Liver (tissue), 9 donors: ENCODE data around the gene KCNT1. TPM values are rescaled to one million over a fixed set of nuclear protein-coding genes. Genes with fewer than 3 reads are reported as not detected.

Experiments
- DNase-seq: peaks from one replicate; pipeline ENCODE4 v3.0.0-alpha.2; 2017; ENCODE audit warnings: low spot score
- H3K27ac ChIP-seq, 2 donors: one replicate each; pipeline ENCODE4 v1.7.0; 2013; ENCODE audit warnings: inconsistent platforms in 2 of 2, low read length in 2 of 2, control low read depth in 1 of 2, low read depth in 1 of 2, mild to moderate bottlenecking in 1 of 2
- H3K27me3 ChIP-seq, 4 donors: one replicate each; pipeline versions ENCODE4 v1.6.1 to v1.7.0; 2013; ENCODE audit warnings: low read length in 3 of 4, inconsistent platforms in 1 of 4, mild to moderate bottlenecking in 1 of 4, moderate library complexity in 1 of 4; ENCODE audit not compliant: control insufficient read depth in 4 of 4, insufficient read depth in 4 of 4
- H3K36me3 ChIP-seq, 4 donors: one replicate each; pipeline versions ENCODE4 v1.6.1 to v1.7.0; 2013; ENCODE audit warnings: low read length in 3 of 4, mild to moderate bottlenecking in 3 of 4, low read depth in 1 of 4, moderate library complexity in 1 of 4; ENCODE audit not compliant: control insufficient read depth in 4 of 4, insufficient read depth in 3 of 4
- H3K4me1 ChIP-seq, 4 donors: one replicate each; pipeline versions ENCODE4 v1.6.1 to v1.7.0; 2013; ENCODE audit warnings: low read length in 3 of 4, mild to moderate bottlenecking in 3 of 4, moderate library complexity in 1 of 4; ENCODE audit not compliant: control insufficient read depth in 4 of 4, insufficient read depth in 4 of 4
- H3K4me3 ChIP-seq, 3 donors: one replicate each; pipeline versions ENCODE4 v1.6.1 to v1.7.0; 2013; ENCODE audit warnings: low read length in 3 of 3, control low read depth in 1 of 3, low read depth in 1 of 3, mild to moderate bottlenecking in 1 of 3
- H3K9ac ChIP-seq, 2 donors: one replicate each; pipeline ENCODE4 v1.7.0; 2013; ENCODE audit warnings: low read length in 2 of 2, mild to moderate bottlenecking in 2 of 2, moderate library complexity in 2 of 2, control low read depth in 1 of 2, low read depth in 1 of 2
- H3K9me3 ChIP-seq, 4 donors: one replicate each; pipeline versions ENCODE4 v1.6.1 to v1.7.0; 2013; ENCODE audit warnings: low read length in 3 of 4; ENCODE audit not compliant: control insufficient read depth in 4 of 4
- EGR1 ChIP-seq, 2 donors: IDR thresholded peaks; 2 replicates each; pipeline ENCODE4 v1.6.1; 2016 to 2018; ENCODE audit warnings: antibody characterized with exemption in 2 of 2, low read depth in 2 of 2
- FOXA1 ChIP-seq: IDR thresholded peaks from 2 replicates; pipeline ENCODE4 v1.6.1; 2016; ENCODE audit warnings: antibody characterized with exemption
- GABPA ChIP-seq, 2 donors: IDR thresholded peaks in 1 of 2; conservative IDR thresholded peaks in 1 of 2; 2 replicates each; pipeline ENCODE4 v1.6.1; 2016; ENCODE audit warnings: antibody characterized with exemption in 2 of 2, mild to moderate bottlenecking in 1 of 2, moderate library complexity in 1 of 2
- HNF4A ChIP-seq, 2 donors: conservative IDR thresholded peaks; 2 replicates each; pipeline ENCODE4 v1.6.1; 2016; ENCODE audit warnings: antibody characterized with exemption in 2 of 2, mild to moderate bottlenecking in 2 of 2
- HNF4G ChIP-seq: IDR thresholded peaks from 2 replicates; pipeline ENCODE4 v1.6.1; 2016; ENCODE audit warnings: antibody characterized with exemption
- JUND ChIP-seq, 2 donors: IDR thresholded peaks; 2 replicates each; pipeline ENCODE4 v1.6.1; 2016; ENCODE audit warnings: antibody characterized with exemption in 2 of 2
- NR2F2 ChIP-seq: IDR thresholded peaks from 2 replicates; pipeline ENCODE4 v1.6.1; 2016; ENCODE audit warnings: antibody characterized with exemption
- RAD21 ChIP-seq, 2 donors: IDR thresholded peaks; 2 replicates each; pipeline ENCODE4 v1.6.1; 2016; ENCODE audit warnings: antibody characterized with exemption in 2 of 2, mild to moderate bottlenecking in 2 of 2
- RXRA ChIP-seq, 2 donors: IDR thresholded peaks; 2 replicates each; pipeline ENCODE4 v1.6.1; 2017 to 2018; ENCODE audit warnings: antibody characterized with exemption in 2 of 2, mild to moderate bottlenecking in 1 of 2
- SP1 ChIP-seq: IDR thresholded peaks from 2 replicates; pipeline ENCODE4 v1.6.1; 2018; ENCODE audit warnings: antibody characterized with exemption, mild to moderate bottlenecking
- TAF1 ChIP-seq: conservative IDR thresholded peaks from 2 replicates; pipeline ENCODE4 v1.6.1; 2016; ENCODE audit warnings: antibody characterized with exemption, mild to moderate bottlenecking
- YY1 ChIP-seq: IDR thresholded peaks from 2 replicates; pipeline ENCODE4 v1.6.1; 2016; ENCODE audit warnings: antibody characterized with exemption, mild to moderate bottlenecking
- ZBTB33 ChIP-seq: IDR thresholded peaks from 2 replicates; pipeline ENCODE4 v1.6.1; 2016; ENCODE audit warnings: antibody characterized with exemption
- WGBS: extraction: QIAGEN DNeasy Blood & Tissue Kit; methylation state at CpG from one replicate; pipeline ENCODE4 v1.1.7; 2013; 5-methylcytosine and 5-hydroxymethylcytosine counted together
- polyA plus RNA-seq, 2 donors: library from polyadenylated mRNA; stranded (reverse) in 1 of 2; unstranded in 1 of 2; fragments of 200-250 nt in 1 of 2; fragments of >200 nt in 1 of 2; fragmentation: Nextera tagmentation in 1 of 2; extraction: Ambion mirVana in 1 of 2; gene quantifications; one replicate each; pipeline versions ENCODE4 v1.2.1 to v1.2.3, GENCODE V29; 2013 to 2015
- total RNA-seq, 2 donors: library from RNA; depleted of rRNA; stranded (reverse); fragments of >200 nt; gene quantifications; one replicate each; pipeline ENCODE4 v1.2.3, GENCODE V29; 2014
- TF ChIP-seq, protein P1 (sequence below): IDR thresholded peaks from 2 replicates; pipeline ENCODE4 v1.6.1; 2016; ENCODE audit warnings: antibody characterized with exemption
- TF ChIP-seq, protein P2 (sequence below): IDR thresholded peaks from 2 replicates; pipeline ENCODE4 v1.6.1; 2016; ENCODE audit warnings: antibody characterized with exemption, mild to moderate bottlenecking
- donor health status: healthy.
- donor health status: healthy.
- donor health status: healthy.
- donor health status: healthy.
- donor health status: healthy.

KCNT1 gene
- total and polyA plus RNA-seq, 4 donors: 0.08 TPM; not detected in 2

GRCh38 chr9:135727257-135727875, 25.4 kb downstream of the KCNT1 start:
- H3K27ac ChIP-seq: no peak overlapping the region
- H3K27me3 ChIP-seq: peaks cover 0 to 2% (median 0%) of the 10 kb centered on the region in 4 donors
- no peaks in the 10 kb centered on the region for H3K36me3 ChIP-seq
- no peak overlapping the region for H3K9ac ChIP-seq
- peaks cover 0 to 6% (median 5%) of the 10 kb centered on the region in 4 donors for H3K9me3 ChIP-seq
- no peak overlapping the region for H3K4me3 ChIP-seq
- DNase-seq: no peak
- no peaks in the 10 kb centered on the region for H3K4me1 ChIP-seq
- TF ChIP-seq EGR1 (IDR thresholded peaks at IDR 0.05; ENCODE audit: low read depth in 2 of 2): no peak
- TF ChIP-seq TAF1: no peak
- TF ChIP-seq, protein P1, sequence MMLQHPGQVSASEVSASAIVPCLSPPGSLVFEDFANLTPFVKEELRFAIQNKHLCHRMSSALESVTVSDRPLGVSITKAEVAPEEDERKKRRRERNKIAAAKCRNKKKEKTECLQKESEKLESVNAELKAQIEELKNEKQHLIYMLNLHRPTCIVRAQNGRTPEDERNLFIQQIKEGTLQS: no peak
- no peak for TF ChIP-seq FOXA1
- no peak for TF ChIP-seq SP1
- TF ChIP-seq JUND (IDR thresholded peaks at IDR 0.05): no peak
- no peak for TF ChIP-seq GABPA (IDR thresholded peaks at IDR 0.05 in 1 of 2, conservative IDR thresholded peaks at IDR 0.05 in 1 of 2)
- TF ChIP-seq HNF4G: no peak
- TF ChIP-seq ZBTB33: no peak
- no peak for TF ChIP-seq NR2F2
- TF ChIP-seq YY1: no peak
- no peak for TF ChIP-seq HNF4A (conservative IDR thresholded peaks at IDR 0.05)
- 53% methylated on average over 11 of the region's 11 CpGs for WGBS

DNA sequence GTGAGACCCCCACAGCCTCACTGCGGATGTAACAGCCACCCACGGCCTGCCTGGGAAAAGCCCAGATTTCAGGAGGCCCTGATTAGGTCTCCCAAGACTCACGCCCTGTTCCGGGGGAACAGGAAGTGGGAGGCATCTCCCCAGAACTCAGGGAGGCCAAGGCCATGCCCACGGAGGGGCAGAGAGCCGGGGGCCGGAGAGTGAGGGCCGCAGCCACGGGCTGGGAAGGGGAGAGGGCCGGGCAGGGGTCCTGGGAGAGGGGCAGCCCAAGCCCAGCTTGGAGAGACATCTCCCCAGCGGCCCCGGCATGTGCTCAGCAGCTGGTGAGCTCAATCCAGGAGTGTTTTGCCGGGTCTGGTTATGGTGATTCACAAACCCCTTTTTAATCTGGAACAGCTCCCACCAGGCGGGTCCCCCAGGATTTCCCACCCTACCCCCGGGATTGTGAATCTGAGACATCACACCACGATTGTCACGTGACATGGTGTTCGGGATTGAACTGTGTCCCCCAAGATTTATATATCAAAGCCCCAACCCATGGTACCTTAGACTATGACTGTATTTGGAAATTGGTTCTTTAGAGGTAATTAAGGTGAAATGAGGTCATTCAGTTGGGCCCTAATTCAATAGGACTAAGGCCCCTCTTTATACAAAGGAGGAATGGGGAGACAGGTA, 26.6 kb downstream of the KCNT1 start:
- 65% methylated on average over 18 of the region's 18 CpGs for WGBS
- TF ChIP-seq RAD21 (IDR thresholded peaks at IDR 0.05) (no peak), RXRA (IDR thresholded peaks at IDR 0.05) (no peak), FOXA1 (no peak), EGR1 (IDR thresholded peaks at IDR 0.05; ENCODE audit: low read depth in 2 of 2) (no peak), ZBTB33 (no peak), HNF4G (no peak), GABPA (IDR thresholded peaks at IDR 0.05 in 1 of 2, conservative IDR thresholded peaks at IDR 0.05 in 1 of 2) (no peak), JUND (IDR thresholded peaks at IDR 0.05) (no peak), HNF4A (conservative IDR thresholded peaks at IDR 0.05) (no peak), SP1 (no peak)
- TF ChIP-seq, protein P1: no peak
- TF ChIP-seq, protein P2, sequence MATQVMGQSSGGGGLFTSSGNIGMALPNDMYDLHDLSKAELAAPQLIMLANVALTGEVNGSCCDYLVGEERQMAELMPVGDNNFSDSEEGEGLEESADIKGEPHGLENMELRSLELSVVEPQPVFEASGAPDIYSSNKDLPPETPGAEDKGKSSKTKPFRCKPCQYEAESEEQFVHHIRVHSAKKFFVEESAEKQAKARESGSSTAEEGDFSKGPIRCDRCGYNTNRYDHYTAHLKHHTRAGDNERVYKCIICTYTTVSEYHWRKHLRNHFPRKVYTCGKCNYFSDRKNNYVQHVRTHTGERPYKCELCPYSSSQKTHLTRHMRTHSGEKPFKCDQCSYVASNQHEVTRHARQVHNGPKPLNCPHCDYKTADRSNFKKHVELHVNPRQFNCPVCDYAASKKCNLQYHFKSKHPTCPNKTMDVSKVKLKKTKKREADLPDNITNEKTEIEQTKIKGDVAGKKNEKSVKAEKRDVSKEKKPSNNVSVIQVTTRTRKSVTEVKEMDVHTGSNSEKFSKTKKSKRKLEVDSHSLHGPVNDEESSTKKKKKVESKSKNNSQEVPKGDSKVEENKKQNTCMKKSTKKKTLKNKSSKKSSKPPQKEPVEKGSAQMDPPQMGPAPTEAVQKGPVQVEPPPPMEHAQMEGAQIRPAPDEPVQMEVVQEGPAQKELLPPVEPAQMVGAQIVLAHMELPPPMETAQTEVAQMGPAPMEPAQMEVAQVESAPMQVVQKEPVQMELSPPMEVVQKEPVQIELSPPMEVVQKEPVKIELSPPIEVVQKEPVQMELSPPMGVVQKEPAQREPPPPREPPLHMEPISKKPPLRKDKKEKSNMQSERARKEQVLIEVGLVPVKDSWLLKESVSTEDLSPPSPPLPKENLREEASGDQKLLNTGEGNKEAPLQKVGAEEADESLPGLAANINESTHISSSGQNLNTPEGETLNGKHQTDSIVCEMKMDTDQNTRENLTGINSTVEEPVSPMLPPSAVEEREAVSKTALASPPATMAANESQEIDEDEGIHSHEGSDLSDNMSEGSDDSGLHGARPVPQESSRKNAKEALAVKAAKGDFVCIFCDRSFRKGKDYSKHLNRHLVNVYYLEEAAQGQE: no peak

More for the DNA sequence above, 26.6 kb downstream of the KCNT1 start:
- Histone ChIP-seq H3K9ac (no peak overlapping the region), H3K9me3 (peaks cover 0 to 6% (median 5%) of the 10 kb centered on the region in 4 donors), H3K27ac (no peak overlapping the region), H3K36me3 (no peaks in the 10 kb centered on the region), H3K4me1 (no peaks in the 10 kb centered on the region), H3K4me3 (no peak overlapping the region), H3K27me3 (peaks cover 0 to 2% (median 0%) of the 10 kb centered on the region in 4 donors)
- no peak for DNase-seq
